HG02885 (cell line): Measurements from ENCODE around the gene SPNS3.

Source experiments
- ATAC-seq: cut with Tn5 transposase; IDR thresholded peaks from one replicate; pipeline ENCODE4 v1.9.1; 2021; ENCODE audit warnings: mild to moderate bottlenecking; ENCODE audit not compliant: unreplicated experiment, poor library complexity

Gene SPNS3

GRCh38 chr17:4485676-4486646 lies 52.2 kb downstream of the SPNS3 start:
- no peak for ATAC-seq

- ATAC-seq = no peak
Measured at GRCh38 chr17:4487296-4487695, 53.6 kb downstream of the SPNS3 start.

DNA sequence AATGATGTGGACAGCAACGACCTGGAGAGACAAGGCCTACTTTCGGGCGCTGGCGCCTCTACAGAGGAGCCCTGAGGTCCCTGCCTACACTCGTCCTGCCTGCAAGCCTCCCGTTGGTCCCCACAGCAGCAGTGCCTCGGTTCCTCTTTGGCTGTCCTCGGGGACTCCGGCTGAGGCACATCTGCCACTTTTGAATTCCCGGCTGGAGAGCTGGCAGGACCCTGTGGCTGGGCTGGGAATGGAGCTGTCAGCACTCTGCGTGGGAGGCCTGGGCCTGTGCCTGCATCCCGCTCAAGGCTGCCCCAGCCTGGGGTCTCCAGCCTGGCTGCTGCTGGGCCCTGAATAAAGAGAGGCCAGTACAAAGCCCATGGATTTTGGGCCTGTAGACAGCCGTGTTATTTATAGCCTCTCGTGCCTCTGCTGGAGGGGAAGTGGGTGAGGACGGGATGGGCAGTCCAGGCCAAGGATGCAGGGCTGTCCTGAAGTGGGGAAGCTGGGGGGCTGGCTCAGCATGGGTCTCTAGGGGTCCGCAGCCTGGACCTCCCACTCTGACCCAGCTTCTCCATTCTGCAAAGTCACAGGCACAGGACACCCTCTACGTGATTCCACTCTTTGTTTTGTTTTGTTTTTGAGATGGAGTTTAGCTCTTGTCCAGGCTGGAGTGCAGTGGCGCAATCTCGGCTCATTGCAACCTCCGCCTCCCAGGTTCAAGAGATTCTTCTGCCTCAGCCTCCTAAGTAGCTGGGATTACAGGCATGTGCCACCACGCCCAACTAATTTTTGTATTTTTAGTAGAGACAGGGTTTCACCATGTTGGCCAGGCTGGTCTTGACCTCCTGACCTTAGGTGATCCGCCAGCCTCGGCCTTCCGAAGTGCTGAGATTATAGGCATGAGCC lies 54.3 kb downstream of the SPNS3 start:
- no peak for ATAC-seq

GRCh38 chr17:4488989-4489595 lies 55.4 kb downstream of the SPNS3 start:
- ATAC-seq = no peak

GRCh38 chr17:4490109-4490591 lies 56.4 kb downstream of the SPNS3 start:
- no peak for ATAC-seq

GRCh38 chr17:4490637-4491061 lies 56.9 kb downstream of the SPNS3 start:
- no peak for ATAC-seq

DNA sequence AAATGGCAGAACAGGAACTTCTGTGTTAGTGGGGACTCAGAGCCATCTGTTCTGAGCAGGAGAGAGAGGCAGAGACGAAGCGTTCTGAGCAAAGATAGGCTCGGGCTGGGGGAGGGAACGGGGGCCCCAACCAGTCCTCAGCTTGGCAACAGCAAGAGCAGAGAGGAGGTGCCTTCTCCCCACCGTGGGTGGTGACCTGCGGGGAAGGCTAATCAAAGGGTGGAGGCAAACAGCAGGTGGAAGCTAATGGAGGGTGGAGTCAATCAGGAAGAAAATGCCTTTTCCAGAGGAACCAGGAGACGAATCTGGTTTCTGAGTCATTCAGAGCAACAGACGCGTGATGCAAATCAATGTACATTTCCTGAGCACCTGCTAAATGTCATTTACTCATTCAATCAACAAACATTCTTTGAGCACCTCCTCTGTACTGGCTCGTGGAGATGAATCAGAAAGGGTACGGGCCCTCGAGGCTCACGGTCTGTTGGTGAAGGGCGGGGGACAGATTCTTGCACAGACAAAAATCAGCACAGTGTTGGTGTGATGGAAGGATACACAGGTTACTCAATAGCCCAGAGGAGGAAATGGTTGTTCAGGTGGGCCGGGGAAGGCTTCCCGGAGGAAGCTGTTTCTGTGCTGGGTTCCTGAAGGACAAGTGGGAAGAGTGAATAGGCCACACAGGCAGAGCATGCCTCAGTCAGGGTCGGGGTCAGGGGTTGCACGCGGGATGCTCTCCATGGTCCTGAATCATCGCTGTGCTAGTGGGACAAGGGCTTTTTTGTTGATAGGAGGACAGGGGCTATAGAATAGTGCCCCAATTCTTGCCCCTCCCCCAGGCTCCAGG lies 59.2 kb downstream of the SPNS3 start:
- ATAC-seq = no peak

DNA sequence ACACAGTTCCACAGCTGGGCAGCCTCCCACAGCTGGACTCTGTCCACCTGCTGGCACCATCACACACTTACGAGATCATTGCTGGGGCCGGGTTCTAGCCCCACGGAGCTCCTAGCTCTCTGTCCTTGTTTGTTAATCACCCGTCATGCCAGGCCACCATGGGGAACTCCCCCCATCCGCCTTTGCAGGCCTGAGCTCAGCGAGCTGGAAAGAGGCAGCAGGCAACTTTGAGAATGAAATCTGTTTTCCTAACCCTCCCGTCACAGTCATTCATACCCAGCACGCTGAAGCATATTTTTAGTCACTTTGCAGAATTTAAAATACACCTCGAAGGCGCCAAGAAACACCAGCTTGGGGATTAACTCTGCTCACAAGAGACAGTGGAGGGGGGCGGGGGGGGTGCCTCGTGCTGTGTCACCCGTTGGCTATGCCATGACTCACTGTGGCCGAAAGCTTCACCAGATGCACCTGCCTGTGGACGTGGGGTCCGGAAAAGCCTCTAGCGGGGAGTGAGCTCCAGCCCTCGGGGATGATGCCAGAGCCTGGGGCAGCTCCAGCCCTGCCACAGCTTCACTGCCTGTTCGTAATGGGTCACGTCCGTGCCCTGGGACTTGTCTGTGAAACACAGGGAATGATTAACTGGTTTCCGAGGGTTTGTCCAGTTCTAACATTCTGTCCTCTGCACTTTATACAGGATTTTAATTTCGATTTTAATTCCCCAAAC lies 63.5 kb downstream of the SPNS3 start:
- ATAC-seq = no peak

DNA sequence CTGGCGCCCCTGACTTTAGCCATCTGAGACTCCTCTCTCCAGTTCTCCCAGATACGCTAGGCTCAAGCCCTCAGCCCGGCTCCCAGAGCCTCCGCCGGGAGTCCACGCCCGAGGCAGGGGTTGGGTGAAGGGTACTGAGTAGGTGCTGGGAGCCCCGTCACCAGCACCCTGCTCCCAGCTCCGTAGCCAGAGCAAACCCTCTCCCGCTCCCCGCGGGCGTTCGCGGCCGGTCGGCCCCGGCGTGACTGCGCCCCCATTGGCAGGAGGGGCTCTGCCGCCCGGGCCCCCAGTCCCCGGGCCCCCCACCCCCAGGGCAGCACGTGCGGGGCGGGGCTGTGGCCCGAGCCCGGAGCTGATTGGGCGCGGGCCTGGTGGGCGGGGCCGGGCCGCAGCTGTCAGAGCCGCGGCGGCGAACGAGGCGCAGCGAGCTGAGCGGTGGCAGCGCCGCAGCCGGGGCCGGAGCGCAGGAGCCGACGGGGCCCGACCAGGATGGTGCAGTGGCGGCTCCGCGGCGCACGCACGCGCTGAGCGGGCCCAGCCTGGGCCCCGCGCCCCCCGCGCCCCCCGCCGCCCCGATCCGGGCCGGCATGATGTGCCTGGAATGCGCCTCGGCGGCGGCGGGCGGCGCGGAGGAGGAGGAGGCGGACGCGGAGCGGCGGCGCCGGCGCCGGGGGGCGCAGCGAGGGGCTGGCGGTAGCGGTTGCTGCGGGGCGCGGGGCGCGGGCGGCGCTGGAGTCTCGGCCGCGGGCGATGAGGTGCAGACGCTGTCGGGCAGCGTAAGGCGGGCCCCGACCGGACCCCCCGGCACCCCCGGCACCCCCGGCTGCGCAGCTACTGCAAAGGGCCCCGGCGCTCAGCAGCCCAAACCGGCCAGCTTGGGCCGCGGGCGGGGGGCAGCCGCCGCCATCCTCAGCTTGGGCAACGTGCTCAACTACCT lies 65.0 kb downstream of the SPNS3 start, which contains the start of gene SPNS2:
TSS of gene SPNS2 (plus strand) at position 421 of the 937 bp plus-strand sequence. CDS start at position 588, 167 bp downstream.
- peak; percentile 73 for ATAC-seq

GRCh38 chr17:4499431-4500190 lies 65.9 kb downstream of the SPNS3 start:
- no peak for ATAC-seq

- no peak for ATAC-seq
Measured at GRCh38 chr17:4500191-4500571, 66.4 kb downstream of the SPNS3 start.

DNA sequence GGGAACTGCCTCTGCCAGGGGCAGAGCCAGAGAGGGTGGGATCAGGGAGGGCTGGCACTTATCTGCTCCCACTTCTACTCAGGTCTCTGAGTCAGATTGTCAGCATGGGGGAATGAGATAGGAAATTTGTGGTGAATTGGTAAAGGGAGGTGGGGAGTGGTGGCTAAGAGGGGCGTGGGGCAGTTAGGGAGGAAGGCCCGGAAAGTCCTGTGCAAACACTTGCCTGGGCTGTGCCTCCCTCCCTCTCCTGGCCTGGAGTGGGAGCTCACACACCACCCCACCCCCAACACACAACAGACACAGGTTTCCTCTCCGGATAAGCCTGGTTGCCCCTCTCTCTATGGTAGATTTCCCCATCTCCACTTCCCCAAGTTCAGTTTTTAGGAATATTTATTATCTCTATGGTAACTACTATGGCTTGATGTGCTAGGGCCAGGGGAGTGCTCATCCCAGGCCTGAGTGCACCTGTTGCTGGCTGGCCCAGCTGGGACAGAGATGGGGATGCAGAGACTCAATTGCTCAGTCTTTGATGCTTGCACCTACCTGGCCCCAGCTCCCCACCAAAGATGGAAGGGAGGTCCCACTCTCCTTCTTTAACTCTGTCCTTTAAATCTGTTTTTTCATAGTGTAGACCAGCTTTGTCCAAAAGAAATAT lies 67.7 kb downstream of the SPNS3 start:
- no peak for ATAC-seq

DNA sequence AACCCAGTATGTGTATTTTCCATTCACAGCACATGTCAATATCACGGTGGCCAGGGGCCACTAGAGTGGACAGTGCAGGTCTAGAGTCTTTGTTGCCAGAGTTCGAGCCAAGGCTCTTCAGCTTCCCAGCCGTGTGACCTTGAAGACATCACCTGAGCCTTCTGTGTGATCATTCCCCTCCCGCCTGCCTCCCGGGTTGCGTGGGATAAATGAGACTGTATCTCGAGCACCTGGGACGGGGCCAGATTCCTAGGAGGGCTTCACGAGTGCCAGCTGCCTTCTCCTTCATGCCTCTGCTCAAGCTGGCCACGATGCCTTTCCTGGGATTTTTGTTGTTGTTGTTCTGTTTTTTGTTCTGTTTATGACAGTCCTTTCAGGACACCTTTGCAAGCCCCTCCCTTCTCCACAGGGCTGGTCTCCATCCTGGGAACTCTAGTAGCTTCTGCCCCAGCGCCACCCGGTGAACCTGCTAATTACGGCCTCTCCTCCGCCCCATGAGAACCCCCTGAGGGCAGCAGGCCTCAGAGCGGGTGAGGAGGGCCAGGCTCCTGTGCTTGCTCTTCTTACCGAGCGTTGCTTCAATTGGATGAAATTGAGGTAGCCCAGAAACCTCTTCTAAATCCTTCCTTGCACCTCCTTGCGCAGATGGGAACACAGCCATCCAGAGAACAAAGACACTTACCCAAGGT lies 68.9 kb downstream of the SPNS3 start:
- ATAC-seq = no peak

- no peak for ATAC-seq
Measured at GRCh38 chr17:4503283-4504025, 69.7 kb downstream of the SPNS3 start.

DNA sequence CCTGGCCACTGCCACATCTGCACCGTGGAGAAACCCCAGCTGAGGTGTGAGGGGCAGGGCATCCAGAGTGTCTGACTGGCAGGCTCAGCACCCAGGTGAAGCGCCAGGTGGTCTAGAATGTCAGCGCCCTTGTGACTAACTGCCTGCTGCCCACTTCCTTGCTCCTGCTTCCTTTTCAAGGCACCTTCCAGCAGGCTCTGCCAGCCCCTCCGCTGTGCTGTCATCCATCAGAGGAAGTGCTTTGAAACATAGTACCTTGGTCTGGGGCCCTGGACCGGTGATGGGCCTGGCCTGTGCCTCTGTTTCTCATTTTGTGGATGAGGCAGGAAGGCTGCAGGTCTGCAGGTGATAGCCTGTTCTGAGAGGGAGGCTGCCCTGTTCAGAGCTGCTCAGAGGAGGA lies 70.4 kb downstream of the SPNS3 start:
- no peak for ATAC-seq
